ENCODE measurements around the gene PTPRR. TPM values are rescaled to one million over a fixed set of nuclear protein-coding genes. Genes with fewer than 3 reads are reported as not detected.
"Not testable (repeated sequence)": the region's sequence is repeated elsewhere in the genome, so short reads cannot be mapped to it uniquely, and the experiment has no call there.

Gene PTPRR
- polyA plus RNA-seq, 3 donors, result 0.58 to 0.68 (median 0.59) TPM

DNA sequence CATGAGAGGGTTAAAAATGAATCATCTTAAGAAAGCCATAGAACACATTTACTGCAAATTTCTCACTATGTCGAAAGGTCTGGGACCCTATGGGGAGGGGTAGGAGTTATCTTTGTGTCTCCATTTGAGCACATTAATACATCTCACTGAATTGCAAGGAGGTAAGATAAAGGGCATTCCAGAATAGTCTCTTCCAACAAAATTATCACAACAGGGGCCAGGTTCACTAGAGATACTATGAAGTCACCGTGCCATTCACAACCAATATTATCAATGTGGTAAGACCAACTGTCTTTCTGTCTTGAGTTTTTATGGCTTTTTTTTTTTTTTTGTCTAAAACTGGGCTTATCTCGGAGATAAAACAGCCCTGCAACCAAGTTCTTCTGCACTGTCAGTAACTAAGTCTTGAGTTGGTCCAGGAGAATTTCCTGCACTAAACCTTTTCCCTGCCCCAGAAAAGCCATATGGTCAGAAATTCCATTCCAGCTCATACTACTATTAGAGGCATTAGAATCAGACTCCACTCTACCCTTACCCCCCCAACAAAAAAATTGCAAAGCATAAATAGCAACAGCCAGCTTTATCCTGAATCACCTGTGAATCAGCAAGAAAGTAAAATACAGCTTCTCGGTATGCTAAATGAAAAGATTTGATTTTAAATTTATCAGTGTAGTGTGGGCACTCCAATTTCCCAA, 79.7 kb downstream of the PTPRR start:
- no peak for DNase-seq

DNA sequence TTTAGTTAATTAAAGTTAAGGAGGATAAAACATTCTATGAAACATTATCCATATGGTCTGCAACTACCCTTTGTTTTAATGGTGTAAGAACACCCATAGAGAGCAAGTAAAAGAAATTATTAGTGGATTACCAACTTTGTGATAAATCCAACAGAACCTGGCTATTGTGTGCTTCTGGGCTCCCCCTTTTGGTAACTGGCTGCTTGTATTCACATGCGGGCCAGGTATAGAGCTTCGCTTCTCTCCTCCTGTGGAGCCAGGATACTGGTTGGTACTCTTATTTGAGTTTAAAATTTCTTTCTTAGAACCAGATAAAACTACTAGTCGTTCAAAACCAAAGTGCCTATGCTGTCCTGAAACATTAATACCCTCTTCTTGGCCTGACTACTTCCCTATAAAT, 81.0 kb downstream of the PTPRR start:
- no peak for DNase-seq

DNA sequence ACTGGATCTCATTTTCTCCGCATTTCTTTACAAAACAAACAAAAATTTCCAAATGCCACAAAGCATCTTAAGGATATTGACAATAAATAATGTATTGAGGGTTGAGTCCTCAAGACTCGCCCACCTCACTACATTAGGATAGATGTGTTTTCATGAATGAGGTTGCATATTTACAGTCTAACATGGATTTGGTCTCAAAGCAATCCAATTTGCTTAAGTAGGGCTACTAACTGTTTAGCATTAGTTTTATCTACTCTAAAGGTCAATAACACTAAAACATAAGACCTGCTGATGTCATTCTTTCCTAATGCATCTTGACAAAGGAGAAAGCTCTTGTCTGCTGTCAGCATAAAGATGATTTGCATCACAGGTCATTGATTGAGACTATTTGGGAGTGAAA, 82.4 kb downstream of the PTPRR start:
- DNase-seq, result no peak

DNA sequence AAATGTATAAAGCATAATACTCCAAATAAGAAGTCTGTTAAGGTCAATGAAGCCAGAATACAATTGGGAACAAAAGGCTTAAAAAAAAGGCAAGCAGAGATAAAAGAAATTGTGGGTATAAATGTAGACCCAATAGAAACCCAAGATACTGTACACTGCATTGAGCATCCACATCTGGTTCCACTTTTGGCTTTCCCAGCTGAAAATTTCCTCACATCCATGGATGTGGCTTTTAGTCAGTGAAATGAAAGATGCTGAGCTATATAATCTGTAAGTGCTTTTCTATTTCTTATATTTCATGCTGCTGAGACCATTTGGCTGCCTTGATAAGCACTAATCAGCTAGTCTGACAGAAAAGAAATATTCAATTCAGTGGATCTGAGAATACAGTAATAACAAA, 83.5 kb downstream of the PTPRR start:
- no peak for DNase-seq

DNA sequence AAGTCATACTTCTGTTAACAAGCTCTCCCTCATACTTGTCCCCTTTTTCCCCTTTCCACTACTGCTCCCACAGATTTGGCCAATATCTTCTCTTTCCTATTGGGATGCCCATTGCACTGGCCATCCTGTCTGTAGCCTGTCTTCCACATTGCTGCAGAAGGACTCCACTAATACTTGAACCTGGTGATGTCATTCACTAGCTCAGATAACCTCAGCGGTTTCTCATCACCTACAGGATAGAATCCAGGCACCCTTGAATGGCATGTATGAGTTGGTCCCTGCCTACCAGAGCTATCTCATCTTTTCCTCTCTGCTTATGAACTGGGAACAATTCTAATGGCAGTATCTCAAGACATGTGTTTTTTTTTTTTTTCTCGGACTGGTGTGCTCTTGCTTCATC, 84.6 kb downstream of the PTPRR start:
- no peak for DNase-seq

DNA sequence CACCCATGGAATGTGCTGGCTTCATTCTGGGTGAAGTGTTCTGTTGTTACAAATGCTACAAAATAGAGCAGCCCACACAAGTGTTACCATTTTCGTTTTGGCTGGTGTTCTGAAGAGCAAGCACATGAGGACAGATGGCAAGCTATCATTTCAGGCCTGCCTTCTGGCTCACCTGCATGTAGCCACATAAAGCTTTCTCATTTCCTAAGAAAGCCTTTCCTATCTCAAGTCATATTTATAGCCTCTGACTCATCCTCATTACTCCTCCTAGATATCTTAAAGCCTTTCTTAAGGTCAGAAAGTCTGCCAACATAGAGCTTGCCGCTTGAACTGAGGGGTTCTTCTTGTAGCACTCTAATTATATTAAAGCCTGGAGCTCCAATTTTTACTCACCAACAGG, 89.0 kb downstream of the PTPRR start:
- no peak for DNase-seq

DNA sequence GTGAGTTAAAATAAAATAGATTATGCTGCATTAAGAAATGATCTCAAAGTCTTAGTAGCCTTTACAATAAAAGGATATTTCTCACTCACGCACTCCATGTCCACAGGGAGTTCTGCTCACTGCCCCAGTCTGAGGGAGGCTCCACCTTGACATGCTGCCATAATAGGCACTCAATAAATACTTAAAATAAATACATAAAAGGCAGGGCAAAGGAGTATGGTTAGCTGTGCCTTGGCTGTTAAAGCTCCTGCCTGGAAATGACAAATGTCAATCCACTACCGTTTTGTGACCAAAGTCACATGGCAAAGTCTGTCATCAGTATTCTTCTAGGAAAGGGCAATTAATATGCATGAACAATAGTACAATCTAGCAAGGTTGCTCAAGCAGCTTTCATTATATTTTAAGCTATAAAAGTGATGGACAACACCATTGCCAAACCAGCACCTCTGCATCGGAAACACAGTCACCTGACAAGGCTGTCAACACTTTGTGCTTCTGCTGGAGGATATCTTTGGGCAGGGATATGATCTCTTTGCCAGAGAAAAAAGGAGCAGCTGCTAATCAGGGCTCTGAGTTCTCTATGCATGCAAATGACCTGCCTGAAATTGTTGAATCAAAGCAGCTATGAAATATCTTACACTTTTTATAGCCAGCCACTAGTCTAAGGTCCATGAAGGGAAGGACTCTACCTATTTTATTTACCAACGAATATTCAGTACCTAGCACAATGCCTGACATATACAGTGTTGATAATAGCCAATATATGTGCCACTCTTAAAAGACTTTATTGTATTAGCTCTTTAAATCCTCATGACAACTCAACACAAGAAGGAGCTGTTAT, 90.1 kb downstream of the PTPRR start:
- DNase-seq, result no peak

DNA sequence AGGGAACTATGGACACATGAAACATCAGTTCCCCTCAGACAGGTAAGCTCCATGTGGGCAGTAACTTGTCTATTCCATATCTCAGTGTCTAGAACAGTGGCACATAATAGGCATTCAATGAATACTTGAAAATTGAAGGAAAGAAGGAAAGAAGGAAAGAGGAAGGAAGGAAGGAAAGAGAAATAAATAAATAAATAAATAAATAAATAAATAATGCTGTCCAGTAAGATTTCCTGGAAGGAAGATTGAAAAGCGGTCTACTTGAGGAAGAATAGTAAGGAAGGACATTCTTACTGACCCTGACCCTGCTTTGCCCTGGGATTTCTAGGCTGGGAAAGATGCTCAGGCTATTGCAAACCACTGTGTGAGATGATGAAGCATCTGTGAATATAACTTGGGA, 91.5 kb downstream of the PTPRR start:
- DNase-seq, result no peak

DNA sequence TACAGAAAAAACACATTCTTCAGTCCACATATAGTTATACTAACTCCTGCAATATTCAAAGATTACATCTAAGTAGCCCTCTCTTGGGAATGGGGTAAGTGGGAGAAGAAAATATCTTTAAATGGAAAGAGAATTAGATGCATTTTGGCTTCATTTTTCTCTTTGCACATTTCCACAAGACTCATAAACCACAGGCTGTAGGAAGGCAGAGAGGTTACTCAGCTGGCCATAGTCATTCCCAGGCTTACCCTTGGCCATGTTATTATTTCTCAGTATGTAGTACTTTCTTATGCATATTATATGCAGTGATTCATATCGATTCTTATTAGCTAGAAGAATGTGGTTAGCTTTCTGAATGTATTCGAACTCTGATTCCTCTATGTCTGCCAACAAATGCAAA, 92.2 kb downstream of the PTPRR start:
- DNase-seq, result no peak

DNA sequence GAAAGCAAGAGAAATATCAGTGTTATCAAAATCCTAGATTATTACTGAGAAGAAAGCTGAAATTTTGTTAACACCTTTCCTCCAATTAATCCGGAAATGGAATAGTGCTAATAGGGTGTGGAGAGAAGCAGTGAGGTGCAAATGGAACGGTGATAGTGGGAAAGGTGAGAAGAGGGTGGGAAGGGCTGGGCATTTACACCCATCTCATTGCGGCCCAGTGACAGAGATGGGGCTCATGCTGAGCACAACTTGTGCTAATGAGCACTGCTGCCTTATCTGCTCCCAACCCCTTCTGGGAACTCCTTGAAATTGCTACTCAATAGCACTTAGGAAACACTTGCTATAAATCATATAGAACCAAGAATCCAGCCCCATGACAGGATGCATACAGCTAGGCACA, 94.4 kb downstream of the PTPRR start:
- DNase-seq, result no peak

DNA sequence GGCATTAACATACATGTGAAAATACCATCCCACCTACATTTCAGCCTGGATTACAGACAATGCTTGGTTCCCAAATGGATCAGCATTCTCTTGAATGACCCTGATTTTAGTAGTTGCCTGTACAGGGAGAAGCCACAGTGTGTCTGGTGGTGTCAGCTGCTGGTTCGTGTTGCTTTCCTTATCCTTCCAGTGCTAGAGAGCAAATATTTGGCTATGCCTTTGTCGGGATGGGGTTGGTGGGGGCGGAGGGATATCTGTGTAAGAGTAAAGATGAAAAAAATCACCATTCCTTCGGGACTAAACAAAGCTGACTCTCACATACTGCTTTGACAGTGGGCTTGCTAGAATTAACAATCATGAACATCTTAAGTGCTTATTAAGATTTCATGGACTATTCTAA, 96.0 kb downstream of the PTPRR start:
- DNase-seq, result no peak

DNA sequence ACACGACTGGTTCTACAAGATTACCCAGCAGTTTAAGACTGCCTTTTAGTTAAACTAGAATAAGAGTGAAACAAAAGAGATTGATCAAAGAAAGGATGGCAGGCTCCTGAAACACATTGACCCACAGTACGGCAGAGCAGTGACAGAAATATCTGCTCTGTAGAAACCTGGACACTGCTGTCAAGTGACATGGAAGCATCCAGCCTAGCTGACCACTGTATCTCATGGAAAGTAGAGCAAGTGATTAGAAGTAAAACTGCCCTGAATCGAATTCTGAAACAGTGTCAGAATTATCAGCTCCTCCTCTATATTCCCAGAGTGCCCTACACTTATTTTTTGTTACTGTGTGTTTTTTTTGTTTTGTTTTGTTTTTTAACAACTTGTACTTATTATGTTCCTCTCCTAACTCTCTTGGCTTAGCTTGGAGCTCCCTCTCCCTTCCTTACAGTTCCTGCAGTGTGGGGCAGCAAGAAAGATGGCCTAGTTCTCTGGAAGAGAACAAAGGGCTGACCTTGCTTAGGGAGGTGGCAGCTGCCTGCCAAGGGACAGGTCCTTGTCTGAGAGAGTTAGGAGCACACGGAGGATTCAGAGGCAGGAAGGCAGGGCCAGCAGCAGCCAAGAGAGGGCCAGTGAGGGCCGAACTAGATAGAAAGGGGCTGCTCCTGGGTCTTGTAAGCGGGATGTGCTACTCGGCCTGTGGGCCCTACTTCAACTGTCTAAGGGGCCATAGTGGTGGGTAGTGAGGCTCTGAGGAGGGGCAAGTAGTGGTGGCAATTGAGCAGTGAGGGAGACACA, 97.2 kb downstream of the PTPRR start:
- no peak for DNase-seq

DNA sequence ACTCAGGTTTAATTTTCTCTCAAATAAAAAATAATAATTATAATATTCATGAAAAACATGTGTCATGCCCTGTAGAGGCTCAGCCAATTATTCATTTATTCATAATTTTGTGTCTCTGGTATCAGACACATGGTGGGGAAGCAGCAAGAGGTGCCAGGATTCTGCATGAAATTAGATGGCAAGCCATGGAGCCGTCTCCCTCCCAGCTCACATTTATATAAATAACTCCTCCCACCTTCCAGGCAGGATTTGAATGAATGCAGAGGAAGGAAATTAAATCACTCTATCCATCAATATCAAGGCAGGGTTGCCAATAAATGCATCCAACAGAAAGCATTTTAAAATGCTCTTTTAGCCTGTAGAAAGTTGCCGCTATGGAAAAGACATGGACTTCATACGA, 98.1 kb downstream of the PTPRR start:
- no peak for DNase-seq

DNA sequence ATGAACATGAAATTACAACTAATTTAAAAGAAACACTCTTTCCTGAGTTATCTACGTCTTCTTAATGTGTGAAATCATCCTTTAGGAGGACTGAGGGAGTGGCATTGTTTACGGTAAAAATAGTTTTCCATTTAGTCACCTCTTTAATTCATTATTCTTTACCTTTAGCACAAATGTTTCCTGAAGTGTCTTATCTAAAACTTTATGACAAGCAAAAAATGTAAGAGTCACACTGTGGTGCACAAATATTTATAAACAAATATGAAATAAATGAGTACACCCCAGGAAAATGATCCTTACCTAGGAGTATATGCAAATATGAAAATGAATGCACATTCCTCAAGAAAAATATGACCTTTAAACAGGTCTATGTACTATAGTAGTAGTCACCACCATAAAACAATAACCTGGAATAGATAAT, 104.6 kb downstream of the PTPRR start:
- no peak for DNase-seq

DNA sequence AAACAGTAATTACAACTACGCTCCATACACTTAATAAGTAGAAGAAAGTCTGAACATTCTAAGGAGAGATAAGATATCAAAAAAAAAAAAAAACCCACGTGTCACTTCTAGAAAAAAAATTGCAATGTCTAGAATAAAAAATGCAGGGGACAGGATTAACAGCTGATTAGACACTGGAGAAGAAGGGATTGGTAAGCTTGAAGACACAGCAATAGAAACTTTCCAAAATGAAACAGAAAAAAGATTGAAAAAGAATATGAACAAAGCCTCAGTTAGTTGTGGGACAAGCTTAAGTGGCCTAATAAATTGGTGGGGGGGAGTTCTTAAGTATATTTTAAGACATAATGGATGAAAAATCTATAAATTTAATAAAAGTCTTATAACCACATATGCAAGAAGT, 105.5 kb downstream of the PTPRR start:
- no peak for DNase-seq

DNA sequence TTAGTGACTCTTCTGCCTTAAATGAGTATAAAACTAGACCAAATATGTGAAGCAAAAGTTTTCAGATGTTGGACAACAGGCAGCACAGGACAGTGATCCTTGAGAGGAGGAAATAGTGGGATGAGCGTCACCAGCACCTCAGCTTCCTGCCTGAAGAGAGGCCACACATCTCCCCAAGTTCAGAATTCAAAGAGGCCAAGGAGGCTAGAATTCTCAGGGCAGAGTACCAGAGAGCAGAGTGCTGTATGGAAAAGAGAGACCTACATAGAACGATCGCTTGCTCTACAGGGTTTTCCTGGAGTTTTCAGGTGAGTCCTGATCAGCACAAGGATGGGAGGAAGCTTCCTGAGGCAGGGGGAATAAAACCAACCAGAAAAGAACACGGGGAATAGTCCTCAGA, 107.0 kb downstream of the PTPRR start:
- no peak for DNase-seq

DNA sequence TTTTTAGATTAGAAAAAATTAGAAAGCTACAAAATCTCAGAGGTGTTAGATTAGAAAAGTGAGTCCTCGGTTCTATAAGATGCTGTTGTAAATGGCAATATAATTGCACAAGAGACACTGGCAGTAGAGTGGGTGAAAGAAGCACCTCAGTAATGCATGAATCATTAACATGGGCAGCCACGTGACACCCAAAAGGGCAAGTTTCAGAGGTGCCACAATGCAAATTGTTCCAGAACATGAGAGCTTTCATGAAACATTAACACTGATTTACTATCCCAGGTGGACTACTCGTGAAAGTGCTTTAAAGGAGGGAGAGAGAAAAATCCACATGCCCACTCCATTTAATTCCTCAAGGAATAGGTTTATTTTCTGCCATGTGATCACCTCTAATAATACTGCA, 108.4 kb downstream of the PTPRR start:
- DNase-seq, result peak; percentile 48

DNA sequence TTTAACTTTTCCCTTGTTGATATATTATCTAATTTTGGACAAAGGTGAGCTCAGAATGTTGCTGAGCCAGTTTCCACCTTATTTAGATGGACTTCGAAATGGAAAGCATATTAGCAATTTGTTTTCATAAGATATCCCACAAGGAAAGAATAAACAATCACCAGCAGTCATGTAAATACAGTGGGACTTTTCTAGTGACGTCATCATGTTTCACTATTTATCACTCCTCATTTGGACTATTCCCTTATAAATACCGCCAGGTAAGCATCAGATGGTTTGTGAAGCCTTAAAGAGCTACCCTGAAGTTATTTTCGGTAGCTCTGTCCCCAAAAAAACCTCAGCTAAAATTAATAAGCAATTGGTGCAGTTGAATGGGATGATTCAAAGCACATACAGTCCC, 110.7 kb downstream of the PTPRR start:
- DNase-seq, result no peak

DNA sequence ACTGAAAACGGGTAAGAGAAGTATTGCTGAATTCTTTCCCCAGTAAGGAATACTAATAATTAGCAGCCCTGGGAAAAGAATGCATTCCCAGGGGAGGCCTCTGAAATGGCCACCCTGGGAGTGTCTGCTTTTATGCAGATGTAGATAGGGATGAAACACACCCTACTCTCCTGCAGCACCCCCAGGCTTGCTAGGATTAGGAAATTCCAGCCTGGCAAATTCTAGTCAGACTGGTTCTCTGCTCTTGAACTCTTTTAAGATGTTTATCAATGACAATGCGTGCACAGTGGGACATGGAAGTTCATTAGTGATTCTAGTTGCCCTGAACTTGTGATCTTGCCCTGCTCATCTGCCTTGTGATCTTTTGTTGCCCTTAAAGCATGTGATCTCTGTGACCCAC, 112.5 kb downstream of the PTPRR start:
- not testable (repeated sequence) for DNase-seq

DNA sequence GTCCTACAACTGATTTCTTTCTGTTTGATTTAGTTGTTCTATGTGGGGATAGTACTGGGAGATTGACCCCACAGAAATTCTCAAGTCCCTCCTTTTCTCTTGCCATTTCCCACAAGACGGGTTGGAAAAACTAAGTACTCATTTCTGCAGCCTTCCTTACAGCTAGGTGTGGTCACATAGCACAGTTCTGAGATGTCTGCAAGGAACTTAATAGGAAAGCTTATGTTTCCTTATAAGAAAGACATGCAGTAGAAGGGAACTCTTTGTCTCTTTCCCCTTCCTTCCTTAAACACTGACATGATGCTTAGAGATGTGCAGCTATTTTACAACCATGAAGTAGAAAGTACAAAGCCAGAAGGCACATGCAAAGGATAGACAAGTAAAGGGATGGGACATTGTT, 113.7 kb downstream of the PTPRR start:
- DNase-seq, result no peak

DNA sequence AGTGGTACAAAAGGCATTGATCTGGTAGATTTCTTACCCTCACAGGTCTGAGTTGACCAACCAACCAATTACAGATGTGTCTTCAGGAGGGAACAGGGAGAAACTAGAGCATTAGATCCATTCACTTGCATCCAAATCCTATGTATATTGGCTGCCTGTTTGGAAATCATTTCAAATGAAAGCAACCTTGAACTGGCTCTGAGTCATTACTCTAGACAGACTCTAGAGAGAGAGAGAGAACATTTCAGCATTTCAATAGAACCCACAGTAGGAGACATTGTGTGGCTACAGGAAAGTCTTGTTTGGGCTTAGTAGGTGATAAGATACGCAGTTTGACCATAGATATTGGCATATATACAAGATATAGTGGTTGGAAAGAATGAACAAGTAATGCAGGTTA, 114.5 kb downstream of the PTPRR start:
- DNase-seq, result no peak

DNA sequence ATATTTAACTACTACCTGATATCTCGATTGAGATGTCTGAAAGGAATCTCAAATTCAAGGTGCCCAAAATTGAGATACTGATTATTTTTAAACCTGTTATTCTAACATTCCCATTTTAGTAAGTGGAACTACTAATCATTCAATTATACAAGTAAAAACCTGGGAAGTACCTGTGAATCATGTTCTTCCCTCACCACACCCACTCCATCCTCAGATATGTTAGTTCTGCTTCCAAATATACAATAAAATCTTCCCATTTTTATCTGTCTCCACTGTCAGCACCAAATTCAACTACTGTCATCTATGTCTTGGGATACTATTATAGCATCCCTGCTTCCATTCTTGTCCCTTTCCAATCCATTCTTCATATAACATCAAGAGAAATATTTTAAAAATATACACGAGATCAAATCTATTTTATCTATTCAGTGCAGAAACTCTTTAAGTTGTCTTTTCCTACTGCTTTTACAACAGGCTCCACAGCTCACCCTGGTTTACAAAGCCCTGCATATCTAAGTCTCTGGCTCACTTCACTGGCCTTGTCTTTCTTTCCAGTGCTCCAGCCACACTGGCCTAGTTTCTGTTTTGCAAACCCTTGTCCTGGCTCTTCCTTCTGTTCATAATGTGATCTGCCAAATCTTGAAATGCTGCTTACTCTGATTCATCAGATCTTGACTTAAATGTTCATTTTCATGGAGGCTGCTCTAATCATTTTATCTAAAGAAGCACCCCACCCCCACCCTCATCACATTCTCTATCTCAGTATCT, 122.3 kb downstream of the PTPRR start:
- no peak for DNase-seq

Data from renal pelvis (tissue), 4 donors.